Karpas-422 (cell line): ENCODE results near the gene GCSAM. TPM values are rescaled to one million over a fixed set of nuclear protein-coding genes. Genes with fewer than 3 reads are reported as not detected.

Experiments used
- DNase-seq: peaks from one replicate; pipeline ENCODE4 v3.0.0-alpha.2; 2015
- H2AFZ ChIP-seq: fragments of 200-600 bp; sonication (generic); 2 replicates; pipeline ENCODE4 v1.6.1; 2014; ENCODE audit warnings: antibody characterized with exemption, low read length, mixed read lengths
- H3K27ac ChIP-seq: fragments of 200-600 bp; sonication (generic); 2 replicates; pipeline ENCODE4 v1.5.1; 2014; ENCODE audit warnings: mild to moderate bottlenecking, low read length, moderate library complexity
- H3K27me3 ChIP-seq: fragments of 200-600 bp; sonication (generic); 2 replicates; pipeline ENCODE4 v1.6.1; 2014; ENCODE audit warnings: low read length, mixed read lengths
- H3K36me3 ChIP-seq: fragments of 200-600 bp; sonication (generic); 2 replicates; pipeline ENCODE4 v1.6.1; 2014; ENCODE audit warnings: low read length, mixed read lengths; ENCODE audit not compliant: insufficient read depth
- H3K4me1 ChIP-seq: fragments of 200-600 bp; sonication (generic); 2 replicates; pipeline ENCODE4 v1.6.1; 2014; ENCODE audit warnings: mild to moderate bottlenecking, low read length, mixed read lengths
- H3K4me2 ChIP-seq: fragments of 200-600 bp; sonication (generic); 2 replicates; pipeline ENCODE4 v1.6.1; 2014; ENCODE audit warnings: low read length, low read depth, mild to moderate bottlenecking; ENCODE audit not compliant: poor library complexity, severe bottlenecking
- H3K4me3 ChIP-seq: fragments of 200-600 bp; sonication (generic); 2 replicates; pipeline ENCODE4 v1.5.1; 2014; ENCODE audit warnings: mild to moderate bottlenecking, antibody characterized with exemption, low read length, mixed read lengths
- H3K79me2 ChIP-seq: fragments of 200-600 bp; sonication (generic); 2 replicates; pipeline ENCODE4 v1.6.1; 2014; ENCODE audit warnings: mild to moderate bottlenecking, low read length, mixed read lengths
- H3K9ac ChIP-seq: fragments of 200-600 bp; sonication (generic); 2 replicates; pipeline ENCODE4 v1.6.0; 2014; ENCODE audit warnings: low read length
- H3K9me2 ChIP-seq: fragments of 200-600 bp; sonication (generic), shearing (Covaris generic); replicated peaks from 2 replicates; pipeline ENCODE4 v1.6.0; 2014; ENCODE audit warnings: mild to moderate bottlenecking, low read length, moderate library complexity; ENCODE audit not compliant: insufficient read depth
- H3K9me3 ChIP-seq: fragments of 300-700, 200-600 bp; sonication (generic); 2 replicates; pipeline ENCODE4 v1.6.1; 2014; ENCODE audit warnings: low read length, mixed read lengths
- H4K20me1 ChIP-seq: fragments of 200-600 bp; sonication (generic); 2 replicates; pipeline ENCODE4 v1.6.1; 2014; ENCODE audit warnings: mild to moderate bottlenecking, antibody characterized with exemption, low read length, low read depth; ENCODE audit not compliant: insufficient read depth
- total RNA-seq: library from RNA; depleted of rRNA; stranded (reverse); fragments of >200 nt; shearing (Covaris generic); gene quantifications from 2 replicates; pipeline ENCODE4 v1.2.3, GENCODE V29; 2014; ENCODE audit warnings: low replicate concordance

Gene GCSAM
- total RNA-seq, 1 experiment from 2014 or later: 130 TPM

DNA sequence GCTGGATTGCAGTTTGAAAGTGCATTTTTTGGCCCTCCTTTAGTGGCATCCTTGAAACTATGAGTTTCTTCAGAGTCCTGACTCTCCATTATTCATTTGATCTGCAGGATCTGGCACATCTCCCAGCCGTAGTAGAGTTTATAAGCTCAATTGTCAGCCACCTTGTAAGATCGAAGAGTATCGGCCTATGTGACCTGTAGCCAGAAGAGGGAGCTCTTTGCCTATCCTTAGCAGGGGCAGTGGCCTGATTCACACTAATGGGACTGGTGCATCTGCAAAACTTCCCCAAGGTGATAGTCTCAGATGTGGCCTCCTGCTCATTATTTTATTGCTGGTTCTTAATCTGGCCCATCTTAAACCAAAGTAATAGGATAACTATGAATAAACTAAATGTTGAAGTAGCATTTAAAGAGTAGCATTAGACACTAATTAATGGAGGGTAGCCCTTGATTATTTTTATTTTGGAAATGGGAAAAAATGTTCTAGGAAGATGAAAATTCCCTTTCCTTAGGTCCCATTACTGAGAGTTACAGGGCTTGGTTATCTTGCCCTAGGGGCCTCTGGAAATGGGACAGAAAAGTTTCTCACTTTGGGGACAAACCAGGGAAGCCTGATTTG lies 21.2 kb downstream of the GCSAM start:
- no peaks in the 10 kb centered on the region for H3K27me3 ChIP-seq
- H3K79me2 ChIP-seq: no peaks in the 10 kb centered on the region
- H3K4me2 ChIP-seq: peak overlapping the region; percentile 26
- no peaks in the 10 kb centered on the region for H3K9me2 ChIP-seq
- H4K20me1 ChIP-seq: no peaks in the 10 kb centered on the region
- peaks cover 51% of the 10 kb centered on the region for H3K4me1 ChIP-seq
- H3K9ac ChIP-seq: peak overlapping the region; percentile 29
- no peaks in the 10 kb centered on the region for H3K36me3 ChIP-seq
- H3K9me3 ChIP-seq: no peaks in the 10 kb centered on the region
- no peak overlapping the region for H3K4me3 ChIP-seq
- DNase-seq: peak; percentile 94
- H3K27ac ChIP-seq: peak overlapping the region; percentile 99
- no peak overlapping the region for H2AFZ ChIP-seq

DNA sequence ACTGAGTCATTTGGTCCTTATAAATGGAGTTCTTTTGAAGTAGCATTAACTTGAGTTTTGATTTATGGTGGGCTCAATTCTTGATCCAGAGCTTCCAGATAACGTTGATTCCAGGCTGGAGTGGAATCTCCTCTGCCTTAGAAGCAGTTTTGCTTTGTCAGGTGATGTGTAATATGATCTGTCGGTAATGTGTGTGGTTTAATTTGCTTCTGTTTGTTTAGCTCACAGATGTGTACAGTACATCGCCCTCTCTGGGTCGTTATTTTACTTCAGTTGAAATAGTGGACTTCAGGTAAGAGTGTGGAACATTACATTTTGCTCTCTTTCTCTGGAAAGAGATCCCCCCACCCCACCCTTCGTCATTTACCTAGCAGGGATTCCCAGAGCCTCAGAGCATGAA lies 23.7 kb downstream of the GCSAM start:
- no peaks in the 10 kb centered on the region for H3K9me3 ChIP-seq
- H2AFZ ChIP-seq: no peak overlapping the region
- H3K4me2 ChIP-seq: no peak overlapping the region
- no peaks in the 10 kb centered on the region for H3K9me2 ChIP-seq
- H3K27ac ChIP-seq: no peak overlapping the region
- H4K20me1 ChIP-seq: no peaks in the 10 kb centered on the region
- DNase-seq: no peak
- H3K27me3 ChIP-seq: no peaks in the 10 kb centered on the region
- no peaks in the 10 kb centered on the region for H3K36me3 ChIP-seq
- no peak overlapping the region for H3K9ac ChIP-seq
- no peak overlapping the region for H3K4me3 ChIP-seq
- no peaks in the 10 kb centered on the region for H3K79me2 ChIP-seq
- peaks cover 25% of the 10 kb centered on the region for H3K4me1 ChIP-seq

DNA sequence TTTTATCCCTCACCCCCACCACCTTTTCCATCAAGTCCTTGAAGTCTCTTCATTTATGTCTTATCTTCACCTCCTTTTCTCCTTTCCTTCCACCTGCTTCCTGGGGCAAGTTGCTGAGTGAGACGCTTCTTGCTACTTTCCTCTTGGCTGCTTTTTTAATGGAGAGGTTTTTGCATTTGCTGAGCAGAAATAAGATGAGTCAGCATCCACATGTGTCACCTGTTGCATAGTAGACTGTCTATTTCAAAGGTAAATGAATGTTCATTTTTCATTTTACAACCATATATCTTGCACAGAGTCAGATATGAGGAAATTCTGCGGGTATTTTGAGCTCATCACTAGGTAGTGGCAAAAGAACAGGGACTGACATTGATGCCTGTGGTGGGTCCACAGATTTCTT lies 28.3 kb downstream of the GCSAM start:
- Histone ChIP-seq H3K9me2 (no peaks in the 10 kb centered on the region), H3K4me2 (no peak overlapping the region), H3K4me3 (no peak overlapping the region), H4K20me1 (no peaks in the 10 kb centered on the region), H3K27me3 (no peaks in the 10 kb centered on the region), H2AFZ (no peak overlapping the region), H3K36me3 (no peaks in the 10 kb centered on the region), H3K4me1 (no peaks in the 10 kb centered on the region), H3K27ac (no peak overlapping the region), H3K79me2 (no peaks in the 10 kb centered on the region), H3K9ac (no peak overlapping the region), H3K9me3 (no peaks in the 10 kb centered on the region)
- no peak for DNase-seq

DNA sequence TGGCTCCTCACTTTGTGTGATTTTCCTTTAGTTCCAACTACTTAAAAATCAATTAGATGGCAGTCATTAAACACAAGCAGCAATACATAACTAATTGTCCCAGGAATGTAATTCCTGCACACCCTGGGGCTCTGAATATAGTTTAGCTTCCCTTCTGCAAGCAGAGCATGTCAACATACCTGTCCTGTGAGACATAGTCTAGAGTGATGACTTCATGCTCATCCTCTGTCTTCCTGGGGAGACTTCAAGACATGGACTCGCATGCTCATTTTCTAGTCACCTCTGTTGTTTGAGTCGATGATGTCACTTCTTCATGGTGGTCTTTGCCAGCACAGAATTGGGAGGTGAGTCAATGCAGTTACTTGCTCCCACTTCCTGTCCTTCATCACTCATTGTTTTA lies 31.1 kb downstream of the GCSAM start:
- no peaks in the 10 kb centered on the region for H3K36me3 ChIP-seq
- no peak for DNase-seq
- no peaks in the 10 kb centered on the region for H3K4me1 ChIP-seq
- no peaks in the 10 kb centered on the region for H3K9me2 ChIP-seq
- no peaks in the 10 kb centered on the region for H4K20me1 ChIP-seq
- H3K9ac ChIP-seq: no peak overlapping the region
- no peak overlapping the region for H3K27ac ChIP-seq
- no peaks in the 10 kb centered on the region for H3K27me3 ChIP-seq
- H3K4me3 ChIP-seq: no peak overlapping the region
- no peak overlapping the region for H3K4me2 ChIP-seq
- H3K79me2 ChIP-seq: no peaks in the 10 kb centered on the region
- no peaks in the 10 kb centered on the region for H3K9me3 ChIP-seq
- no peak overlapping the region for H2AFZ ChIP-seq

DNA sequence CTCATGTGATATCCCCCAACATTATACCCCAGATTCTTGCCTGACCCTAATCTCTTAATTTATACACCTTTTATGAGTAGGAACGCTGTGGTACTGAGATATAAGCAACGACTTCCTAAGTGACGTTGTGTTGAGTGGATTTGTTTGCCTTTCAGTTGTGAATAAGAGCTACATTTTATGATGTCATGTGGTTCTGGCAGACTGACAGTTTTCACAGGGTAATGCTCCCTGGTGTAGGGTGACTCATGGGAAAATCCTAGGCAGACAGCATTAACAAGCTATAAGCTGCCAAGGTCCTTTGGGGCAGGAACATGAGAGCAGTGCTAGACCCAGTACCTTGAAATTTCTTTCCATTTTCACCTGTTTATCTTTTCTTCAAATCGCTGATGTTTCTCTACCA lies 35.7 kb downstream of the GCSAM start:
- Histone ChIP-seq H3K27ac (no peak overlapping the region), H4K20me1 (no peaks in the 10 kb centered on the region), H3K9me2 (no peaks in the 10 kb centered on the region), H2AFZ (no peak overlapping the region), H3K9ac (no peak overlapping the region), H3K4me3 (no peak overlapping the region), H3K27me3 (no peaks in the 10 kb centered on the region), H3K4me1 (no peaks in the 10 kb centered on the region), H3K36me3 (no peaks in the 10 kb centered on the region), H3K4me2 (no peak overlapping the region), H3K79me2 (no peaks in the 10 kb centered on the region), H3K9me3 (no peaks in the 10 kb centered on the region)
- no peak for DNase-seq

DNA sequence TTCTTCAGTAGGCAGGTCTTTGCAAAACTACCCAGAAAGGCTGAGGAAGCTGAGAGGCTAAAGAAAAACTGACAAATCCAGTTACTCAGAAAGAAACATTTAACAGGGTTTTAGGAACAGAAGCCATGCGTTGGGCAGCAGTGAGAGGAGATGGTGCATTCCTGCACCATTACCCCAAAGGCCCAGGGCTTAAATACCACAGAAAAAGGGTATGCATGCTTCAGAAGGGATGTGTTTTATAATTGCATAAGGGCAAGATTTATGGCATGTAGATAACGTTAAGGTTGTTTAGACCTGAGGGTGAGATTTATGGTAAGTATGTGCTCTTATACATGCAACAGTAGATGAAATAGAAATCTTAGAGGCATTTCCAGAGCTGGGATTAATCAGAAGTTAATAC lies 36.9 kb downstream of the GCSAM start:
- no peaks in the 10 kb centered on the region for H4K20me1 ChIP-seq
- no peak overlapping the region for H3K27ac ChIP-seq
- DNase-seq: no peak
- no peak overlapping the region for H2AFZ ChIP-seq
- no peak overlapping the region for H3K4me2 ChIP-seq
- H3K36me3 ChIP-seq: no peaks in the 10 kb centered on the region
- H3K79me2 ChIP-seq: no peaks in the 10 kb centered on the region
- no peak overlapping the region for H3K9ac ChIP-seq
- no peaks in the 10 kb centered on the region for H3K27me3 ChIP-seq
- H3K9me2 ChIP-seq: no peaks in the 10 kb centered on the region
- H3K9me3 ChIP-seq: no peaks in the 10 kb centered on the region
- H3K4me3 ChIP-seq: no peak overlapping the region
- no peaks in the 10 kb centered on the region; the same call in 1 of the 2 replicates for H3K4me1 ChIP-seq

DNA sequence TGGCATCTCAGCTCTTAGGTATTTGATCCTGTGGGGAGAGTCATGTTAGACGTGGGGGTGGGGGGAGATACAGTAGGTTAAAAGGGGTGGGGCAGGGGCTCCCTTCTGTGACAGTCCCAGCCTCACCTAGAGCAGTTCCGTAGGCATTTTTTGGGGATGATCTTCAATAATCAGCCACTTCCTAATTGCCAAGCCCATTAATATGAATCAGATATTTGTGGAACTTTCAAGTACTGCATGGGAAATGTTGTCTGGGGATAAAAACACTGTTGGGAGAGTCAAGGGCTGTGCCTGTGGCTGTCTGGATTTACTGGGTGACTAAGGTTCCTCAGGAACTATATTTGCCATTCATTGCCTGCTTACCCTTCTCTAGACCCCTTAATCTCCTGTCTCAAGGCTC lies 37.3 kb downstream of the GCSAM start:
- H3K79me2 ChIP-seq: no peaks in the 10 kb centered on the region
- peaks cover 3% of the 10 kb centered on the region for H3K4me1 ChIP-seq
- H3K27me3 ChIP-seq: no peaks in the 10 kb centered on the region
- no peak overlapping the region for H3K4me2 ChIP-seq
- H3K9me3 ChIP-seq: no peaks in the 10 kb centered on the region
- H3K9me2 ChIP-seq: no peaks in the 10 kb centered on the region
- H3K4me3 ChIP-seq: no peak overlapping the region
- no peak for DNase-seq
- no peaks in the 10 kb centered on the region for H4K20me1 ChIP-seq
- H3K9ac ChIP-seq: no peak overlapping the region
- no peaks in the 10 kb centered on the region for H3K36me3 ChIP-seq
- no peak overlapping the region for H3K27ac ChIP-seq
- no peak overlapping the region for H2AFZ ChIP-seq

DNA sequence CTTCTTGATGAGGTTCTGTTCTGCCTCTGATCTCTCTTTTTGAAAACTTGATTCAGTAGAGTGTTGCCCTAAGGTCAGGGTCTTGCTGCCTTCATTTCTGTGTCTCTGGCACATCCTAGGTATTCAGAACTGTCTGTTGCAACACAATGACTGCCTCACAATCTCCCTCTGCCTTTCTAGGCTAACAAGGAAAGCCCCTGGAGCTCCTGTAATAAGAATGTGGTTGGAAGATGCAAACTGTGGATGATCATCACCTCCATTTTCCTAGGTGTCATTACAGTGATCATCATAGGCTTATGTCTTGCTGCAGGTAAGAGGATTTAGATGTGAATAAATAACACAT lies 39.9 kb downstream of the GCSAM start:
- no peaks in the 10 kb centered on the region for H3K9me3 ChIP-seq
- H3K27me3 ChIP-seq: no peaks in the 10 kb centered on the region
- no peak overlapping the region for H3K4me2 ChIP-seq
- H3K4me1 ChIP-seq: peaks cover 6% of the 10 kb centered on the region
- no peak for DNase-seq
- no peak overlapping the region for H3K9ac ChIP-seq
- no peaks in the 10 kb centered on the region for H3K36me3 ChIP-seq
- H3K79me2 ChIP-seq: no peaks in the 10 kb centered on the region
- H4K20me1 ChIP-seq: no peaks in the 10 kb centered on the region
- H3K9me2 ChIP-seq: no peaks in the 10 kb centered on the region
- H3K4me3 ChIP-seq: no peak overlapping the region
- H3K27ac ChIP-seq: no peak overlapping the region
- H2AFZ ChIP-seq: no peak overlapping the region
